Heart right ventricle (tissue), 16 donors: ENCODE results near the gene IGFALS. TPM values are rescaled to one million over a fixed set of nuclear protein-coding genes. Genes with fewer than 3 reads are reported as not detected.

Experiments
- ATAC-seq, 8 donors: fragments of 200-7000 bp; cut with Tn5 transposase; one replicate each; pipeline ENCODE4 v1.9.1; 2020; ENCODE audit warnings: mild to moderate bottlenecking in 8 of 8, moderate library complexity in 8 of 8, moderate number of reproducible peaks in 1 of 8
- DNase-seq, 2 donors: peaks; one replicate each; pipeline ENCODE4 v3.0.0-alpha.2; 2020
- H3K27ac ChIP-seq, 10 donors: fragments of 200-600 bp; sonication (generic) in 2 of 10; one replicate each; pipeline versions ENCODE4 v1.5.0 to v1.8.0; 2020 to 2022; ENCODE audit warnings: mild to moderate bottlenecking in 3 of 10
- H3K27me3 ChIP-seq, 7 donors: fragments of 200-600 bp; one replicate each; pipeline ENCODE4 v1.8.0; 2021 to 2022; ENCODE audit warnings: mild to moderate bottlenecking in 2 of 7
- H3K36me3 ChIP-seq, 9 donors: fragments of 200-600 bp; sonication (generic) in 1 of 9; one replicate each; pipeline versions ENCODE4 v1.5.0 to v1.8.0; 2020 to 2022; ENCODE audit warnings: mild to moderate bottlenecking in 2 of 9
- H3K4me1 ChIP-seq, 9 donors: fragments of 200-600 bp; sonication (generic) in 1 of 9; one replicate each; pipeline versions ENCODE4 v1.5.0 to v1.8.0; 2020 to 2022; ENCODE audit warnings: mild to moderate bottlenecking in 4 of 9
- H3K4me3 ChIP-seq, 10 donors: fragments of 200-600 bp; sonication (generic) in 2 of 10; one replicate each; pipeline versions ENCODE4 v1.5.0 to v1.8.0; 2020 to 2022; ENCODE audit warnings: mild to moderate bottlenecking in 7 of 10, moderate library complexity in 2 of 10
- H3K9me3 ChIP-seq, 11 donors: fragments of 200-600 bp in 10 of 11; sonication (generic) in 2 of 11; one replicate each; pipeline versions ENCODE4 v1.5.0 to v1.8.0; 2013 to 2022; ENCODE audit warnings: mild to moderate bottlenecking in 2 of 11, control low read depth in 1 of 11, moderate library complexity in 1 of 11
- CTCF ChIP-seq, 9 donors: fragments of 200-600 bp; sonication (generic) in 2 of 9; IDR thresholded peaks; one replicate each; pipeline versions ENCODE4 v1.5.0 to v1.8.0; 2021 to 2022; ENCODE audit warnings: antibody characterized with exemption in 9 of 9, mild to moderate bottlenecking in 5 of 9, moderate library complexity in 1 of 9
- WGBS, 2 donors: extraction: QIAGEN DNeasy Blood & Tissue Kit; methylation state at CpG; one replicate each; pipeline ENCODE4 v1.1.7; 2013; ENCODE audit warnings: inconsistent platforms in 1 of 2; 5-methylcytosine and 5-hydroxymethylcytosine counted together
- intact Hi-C, 10 donors: fragments of 100-400 bp; cut with DNase I; formaldehyde crosslinking; loops; one replicate each; pipeline versions ENCODE4 v1.11.1 to v1.14.2; 2022
- polyA plus RNA-seq, 2 donors: library from polyadenylated mRNA; stranded (reverse); fragments of 200-250 nt; gene quantifications; one replicate each; pipeline ENCODE4 v1.2.3, GENCODE V29; 2013
- total RNA-seq, 10 donors: library from RNA; stranded (reverse); fragmentation: NEBNext Ultra II Directional in 3 of 10; extraction: Animal tissue kit (Norgen Biotek cat#: 25700) in 3 of 10; gene quantifications; one replicate each; pipeline versions ENCODE4 v1.2.1 to v1.2.4, GENCODE V29; 2021 to 2023
- donor health status: Arrhythmogenic right ventricular cardiomyopathy.
- donor health status: ischemic (EF 13 %, LVEDD 7.1; RV severe dilation, severe dysfunction).
- donor health status: healthy with polysubstance abuse.
- donor health status: DM: no; HTN: yes; CAD: no.
- donor health status: DM: no; HTN: no; CAD: no.
- donor health status: ischemic (EF 25% LVEDD 6.9; RV normal size, moderate dysfunction).
- donor health status: ischemic (EF 25% LVEDD 5.7; RV mildly dilated, moderate dysfunction).
- donor health status: healthy.
- donor health status: DM: yes; HTN: yes; CAD: no.
- donor health status: Ischemic cardiomyopathy.
- donor health status: ischemic (EF 35%, LVEDD 5.7; RV mildly dilated, moderate dysfunction).
- donor health status: nonischemic (EF 11% LVEDD 7.7; RV severe dilation, severe dysfunction).
- donor health status: DM: yes; HTN: yes; CAD: no.
- donor health status: PGD.
- donor health status: ischemic (EF 29% LVEDD 5.4; RV normal size, mild dysfunction).
- donor health status: nonischemic (EF 23%, LVEDD 6.1; RV moderate dilation, normal function).

The IGFALS gene
- total and polyA plus RNA-seq, 12 donors: 0.04 to 0.59 (median 0.13) TPM; not detected in 6

GRCh38 chr16:1831186-1832075, 37.9 kb upstream of the IGFALS start:
- no peak for ATAC-seq
- intact Hi-C loops: no loop called here
- no peak for TF ChIP-seq CTCF (IDR thresholded peaks at IDR 0.05)
- Histone ChIP-seq H3K9me3 (no peaks in the 10 kb centered on the region), H3K4me3 (no peak overlapping the region), H3K4me1 (peaks cover 3 to 33% (median 29%) of the 10 kb centered on the region in 9 donors), H3K36me3 (peaks cover 0 to 32% (median 0%) of the 10 kb centered on the region in 9 donors), H3K27ac (no peak overlapping the region), H3K27me3 (no peaks in the 10 kb centered on the region)
- WGBS, 2 donors: 79 to 88% methylated on average over 19 of the region's 19 CpGs
- no peak for DNase-seq

- no peak for DNase-seq
- no peak for TF ChIP-seq CTCF (IDR thresholded peaks at IDR 0.05)
- H3K36me3 ChIP-seq: peaks cover 0 to 32% (median 0%) of the 10 kb centered on the region in 9 donors
- H3K27ac ChIP-seq: no peak overlapping the region
- intact Hi-C loops: no loop called here
- no peaks in the 10 kb centered on the region for H3K9me3 ChIP-seq
- no peak for ATAC-seq
- H3K27me3 ChIP-seq: no peaks in the 10 kb centered on the region
- 34 to 40% methylated on average over 3 of the region's 3 CpGs for WGBS, 2 donors
- H3K4me3 ChIP-seq: no peak overlapping the region
- peaks cover 6 to 40% (median 37%) of the 10 kb centered on the region in 9 donors for H3K4me1 ChIP-seq
Measured at GRCh38 chr16:1830213-1830612, 36.7 kb upstream of the IGFALS start.

GRCh38 chr16:1828645-1829410, 35.3 kb upstream of the IGFALS start:
- Histone ChIP-seq H3K27me3 (no peaks in the 10 kb centered on the region), H3K9me3 (no peaks in the 10 kb centered on the region), H3K4me3 (peak overlapping the region in 6 of 10 donors; percentile 80 to 96 (median 90)), H3K4me1 (peaks cover 6 to 54% (median 49%) of the 10 kb centered on the region in 9 donors), H3K27ac (no peak overlapping the region), H3K36me3 (peaks cover 0 to 32% (median 0%) of the 10 kb centered on the region in 9 donors)
- ATAC-seq: no peak
- no peak for TF ChIP-seq CTCF (IDR thresholded peaks at IDR 0.05)
- 56 to 63% methylated on average over 11 of the region's 11 CpGs for WGBS, 2 donors
- no peak for DNase-seq
- intact Hi-C loops: no loop called here
